HG03175 (cell line): ENCODE results near the gene MX2.
A peak's percentile ranks its signal among the peaks of the same experiment; 100 is the strongest.
"Not testable (repeated sequence)": the region's sequence is repeated elsewhere in the genome, so short reads cannot be mapped to it uniquely, and the experiment has no call there.

Experiments
- ATAC-seq: cut with Tn5 transposase; IDR thresholded peaks from one replicate; pipeline ENCODE4 v1.9.1; 2021; ENCODE audit warnings: mild to moderate bottlenecking, moderate library complexity; ENCODE audit not compliant: unreplicated experiment

Gene MX2

DNA sequence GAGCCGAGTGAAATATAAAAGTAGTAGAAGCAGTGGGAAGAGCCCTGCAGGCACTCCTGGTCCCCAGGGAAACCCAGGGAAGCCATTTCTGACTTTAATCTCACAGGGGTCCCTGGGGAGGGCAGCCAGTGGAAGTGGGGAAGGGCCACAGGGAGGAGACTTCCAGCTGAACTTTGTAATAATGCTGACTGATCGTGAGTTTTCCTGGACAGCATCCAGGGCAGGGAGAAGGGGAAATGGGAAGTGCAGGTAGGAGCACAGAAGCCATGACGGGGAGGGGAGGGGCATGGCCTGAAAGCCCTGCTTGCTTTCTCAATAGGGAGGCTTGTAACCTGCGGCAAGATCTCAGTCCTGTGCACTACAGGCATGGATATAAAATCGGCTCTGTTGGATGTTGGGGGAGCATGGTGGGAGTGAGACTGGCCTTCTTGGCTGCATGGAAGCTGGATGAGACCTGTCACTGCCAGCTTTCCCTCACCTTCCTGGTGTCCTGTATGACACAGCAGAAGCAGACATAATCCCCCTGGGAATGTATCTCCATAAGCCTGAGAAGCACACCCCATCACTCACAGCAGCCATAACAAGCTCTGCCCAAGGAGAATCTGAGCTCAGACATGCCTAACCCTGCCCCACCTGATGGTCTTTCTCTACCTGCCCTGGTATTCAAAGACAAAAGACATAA, 49.1 kb downstream of the MX2 start:
- ATAC-seq, result no peak

DNA sequence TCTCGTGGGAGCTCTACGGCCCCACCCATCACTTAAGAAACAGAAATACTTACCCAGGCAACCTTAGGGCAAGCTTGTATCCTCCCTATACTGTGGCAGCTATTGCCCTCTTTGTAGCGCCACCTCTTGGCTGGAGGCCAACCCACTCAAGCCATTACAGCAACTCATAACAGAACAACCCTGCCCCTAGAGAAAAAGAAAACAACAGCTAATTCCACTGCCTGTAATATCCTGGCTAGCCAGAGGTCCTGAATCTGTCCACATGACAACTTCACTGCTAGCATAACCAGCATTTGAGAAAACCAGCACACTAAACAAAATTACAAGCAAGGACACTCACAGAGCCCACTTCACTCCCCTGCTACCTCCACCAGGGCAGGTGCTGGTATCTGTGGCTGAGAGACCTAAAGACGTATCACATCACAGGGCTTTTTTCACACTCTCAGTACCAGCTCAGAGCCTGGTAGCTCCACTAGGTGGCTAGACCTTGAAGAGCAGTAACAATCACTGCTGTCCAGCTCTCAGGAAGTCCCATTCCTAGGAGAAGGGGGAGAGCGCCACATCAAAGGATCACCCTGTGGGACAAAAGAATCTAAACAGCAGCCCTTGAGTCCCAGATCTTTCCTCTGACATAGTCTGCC, 49.7 kb downstream of the MX2 start:
- ATAC-seq, result peak; percentile 69

DNA sequence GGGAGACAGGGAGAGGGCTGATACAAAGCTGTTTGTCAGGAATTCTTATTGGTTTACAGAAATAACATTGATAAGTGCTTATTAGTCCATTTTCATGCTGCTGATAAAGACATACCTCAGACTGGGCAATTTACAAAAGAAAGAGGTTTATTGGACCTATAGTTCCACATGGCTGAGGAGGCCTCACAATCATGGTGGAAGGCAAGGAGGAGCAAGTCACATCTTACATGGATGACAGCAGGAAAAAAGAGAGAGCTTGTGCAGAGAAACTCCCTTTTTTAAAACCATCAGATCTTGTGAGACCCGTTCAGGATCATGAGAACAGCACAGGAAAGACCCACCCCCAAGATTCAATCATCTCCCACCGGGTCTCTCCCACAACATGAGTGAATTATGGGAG, 55.7 kb downstream of the MX2 start:
- ATAC-seq, result not testable (repeated sequence)

- no peak for ATAC-seq
Measured at GRCh38 chr21:41418393-41418792, 56.6 kb downstream of the MX2 start.

- no peak for ATAC-seq
Measured at GRCh38 chr21:41418956-41419680, 57.3 kb downstream of the MX2 start.

DNA sequence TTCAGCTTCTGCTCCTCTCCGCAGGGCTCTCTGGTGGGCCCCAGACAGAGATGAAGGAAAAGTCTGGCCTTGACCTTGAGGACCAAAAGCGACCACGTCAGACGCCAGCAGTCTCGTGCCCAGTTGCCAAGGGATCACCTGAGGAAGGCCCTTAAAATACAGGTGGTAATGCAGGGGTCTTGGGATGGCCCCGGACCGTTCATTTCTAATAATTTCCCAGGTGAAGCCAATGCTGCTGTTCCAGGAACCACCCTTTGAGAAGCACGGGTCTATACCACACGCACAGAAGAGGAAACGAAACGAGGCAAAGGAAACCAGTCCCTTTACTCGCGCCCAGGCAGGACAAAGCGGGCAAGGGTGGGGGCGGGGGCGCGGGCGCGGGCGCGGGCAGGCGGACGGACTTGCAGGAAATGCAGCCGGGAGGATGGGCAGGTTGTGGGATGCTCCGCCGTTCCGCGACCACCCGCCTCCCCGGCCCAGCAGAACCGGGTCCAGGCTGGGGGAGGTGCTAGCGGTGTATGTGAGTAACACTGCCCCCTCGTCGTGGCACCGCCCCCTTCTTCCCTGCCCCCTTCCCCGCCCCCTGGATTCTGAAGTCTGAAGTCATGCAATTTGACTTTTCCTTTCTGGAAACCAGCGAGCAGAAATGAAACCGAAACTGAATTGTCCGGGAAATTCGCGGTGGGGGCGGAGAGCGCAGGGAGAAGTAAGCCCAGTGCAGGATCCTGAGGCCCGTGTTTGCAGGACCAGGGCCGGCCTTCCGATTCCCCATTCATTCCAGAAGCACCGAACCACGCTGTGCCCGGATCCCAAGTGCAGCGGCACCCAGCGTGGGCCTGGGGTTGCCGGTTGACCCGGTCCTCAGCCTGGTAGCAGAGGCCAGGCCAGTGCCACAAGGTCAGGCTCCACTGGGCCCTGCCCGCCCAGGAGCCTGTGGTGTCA, 58.4 kb downstream of the MX2 start:
- ATAC-seq, result peak; percentile 80

GRCh38 chr21:41420998-41421397, 59.2 kb downstream of the MX2 start:
- ATAC-seq, result not testable (repeated sequence)

GRCh38 chr21:41422546-41423304, 60.9 kb downstream of the MX2 start:
- ATAC-seq, result no peak

GRCh38 chr21:41423305-41423636, 61.4 kb downstream of the MX2 start:
- not testable (repeated sequence) for ATAC-seq

- ATAC-seq, result peak; percentile 7
Measured at GRCh38 chr21:41425588-41425953, 63.7 kb downstream of the MX2 start.

GRCh38 chr21:41425954-41426675, 64.3 kb downstream of the MX2 start, which contains the start of gene MX1:
TSS of gene MX1 (plus strand) at chr21:41426239. CDS start at chr21:41432071, 5,832 bp downstream.
- ATAC-seq, result peak; percentile 88

DNA sequence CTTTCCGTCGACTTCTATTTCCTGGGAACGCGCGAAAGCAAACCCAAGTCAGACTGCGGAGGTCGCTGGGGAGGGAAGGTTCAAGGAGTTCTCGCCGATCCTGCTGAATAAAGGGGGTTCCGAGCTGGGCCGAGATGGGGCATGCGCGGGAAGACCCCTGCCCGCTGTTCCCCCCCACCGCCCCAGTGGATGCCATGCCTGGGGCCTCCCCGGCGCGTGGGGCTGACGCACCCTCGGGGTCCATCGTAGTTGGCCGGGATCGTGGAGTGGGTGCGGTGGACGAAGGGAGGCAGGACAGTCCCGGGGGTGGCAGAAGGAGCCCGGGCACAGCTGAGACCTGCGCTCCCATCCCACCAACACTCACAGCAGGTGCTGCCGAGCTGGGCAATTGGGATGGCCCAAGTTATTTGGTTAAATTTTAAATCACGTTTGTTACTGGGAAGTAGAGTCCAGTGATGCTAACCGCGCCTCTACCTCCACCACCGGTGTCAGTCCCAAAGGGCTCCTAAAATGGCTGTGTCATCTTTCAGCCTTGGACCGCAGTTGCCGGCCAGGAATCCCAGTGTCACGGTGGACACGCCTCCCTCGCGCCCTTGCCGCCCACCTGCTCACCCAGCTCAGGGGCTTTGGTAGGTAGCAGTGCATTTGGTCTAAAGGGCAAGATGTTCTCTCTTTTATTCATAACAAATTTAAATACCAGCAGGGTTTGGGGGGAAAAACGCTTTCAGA, 65.0 kb downstream of the MX2 start:
- no peak for ATAC-seq

- ATAC-seq, result no peak
Measured at GRCh38 chr21:41427556-41427955, 65.7 kb downstream of the MX2 start.

DNA sequence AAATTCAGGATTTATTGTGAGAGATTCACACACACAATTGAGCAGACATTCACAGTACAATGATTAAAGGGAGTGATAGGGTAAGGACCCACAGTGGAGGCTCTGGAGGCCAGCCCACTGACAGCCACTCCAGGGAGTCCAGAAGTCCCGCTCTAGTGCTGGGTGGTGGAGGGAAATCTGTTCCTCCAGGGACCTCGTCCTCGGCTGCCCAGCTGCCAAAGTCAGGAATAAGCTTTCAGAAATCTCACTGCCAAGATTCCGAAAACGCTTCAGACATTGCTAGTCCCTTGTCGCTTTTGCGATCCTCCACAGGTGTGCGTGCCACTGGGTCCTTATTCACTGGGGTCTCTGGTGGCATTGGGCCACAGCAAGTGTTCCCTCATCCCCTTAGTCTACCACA, 66.5 kb downstream of the MX2 start:
- no peak for ATAC-seq

- ATAC-seq, result no peak
Measured at GRCh38 chr21:41428847-41429246, 67.0 kb downstream of the MX2 start.

DNA sequence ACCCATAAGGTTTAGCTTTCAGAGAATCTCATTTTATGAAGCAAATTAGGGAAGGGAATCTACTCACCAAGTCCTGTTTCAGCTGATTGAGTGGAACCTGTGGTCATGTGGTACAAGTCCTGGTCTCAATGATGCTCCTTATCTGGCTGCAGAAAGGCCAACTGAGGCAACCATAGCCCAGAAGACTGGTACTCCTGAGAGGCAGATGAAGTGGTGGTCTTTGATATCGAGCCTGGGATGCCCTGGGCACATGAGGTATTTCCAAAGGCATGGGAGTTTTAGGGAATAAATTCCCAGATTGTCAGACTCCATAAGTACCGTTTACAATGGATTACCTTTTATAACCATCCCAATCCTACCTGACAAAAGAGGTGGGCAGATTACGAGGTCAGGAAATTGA, 67.5 kb downstream of the MX2 start:
- ATAC-seq, result no peak

DNA sequence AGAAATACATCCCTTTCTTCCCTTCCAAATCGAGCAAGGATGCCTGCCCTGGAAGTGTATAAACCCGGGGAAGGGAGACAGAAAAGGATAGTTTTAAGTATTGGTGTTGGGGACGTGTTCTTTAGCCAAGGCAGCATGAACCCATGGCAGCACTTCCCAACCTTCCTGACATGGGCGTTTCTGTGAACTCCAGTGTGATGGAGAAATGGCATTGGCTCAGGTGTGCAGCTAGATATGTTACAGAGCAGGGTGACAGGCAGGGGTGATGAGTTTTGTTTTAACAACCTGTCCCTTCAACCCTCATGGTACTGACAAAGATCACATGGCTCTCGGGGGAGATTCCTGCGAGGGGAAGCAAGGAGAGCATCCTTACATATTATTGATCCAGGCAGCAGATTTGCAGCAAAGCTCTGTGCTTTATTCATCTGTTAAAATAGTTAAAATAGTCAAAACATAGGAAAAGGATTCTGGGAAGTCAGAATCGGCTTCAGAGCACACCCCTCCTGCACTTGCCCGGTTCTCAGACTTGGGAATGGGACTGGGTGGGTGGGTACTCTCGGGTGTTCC, 68.2 kb downstream of the MX2 start:
- no peak for ATAC-seq

GRCh38 chr21:41431788-41432548, 70.1 kb downstream of the MX2 start:
- ATAC-seq, result peak; percentile 59
